Measurements from ENCODE around the gene TMCC2. TPM values are rescaled to one million over a fixed set of nuclear protein-coding genes. Genes with fewer than 3 reads are reported as not detected.

TMCC2 gene
- total RNA-seq, 1 donor from 2014 or later, result 20.9 TPM

DNA sequence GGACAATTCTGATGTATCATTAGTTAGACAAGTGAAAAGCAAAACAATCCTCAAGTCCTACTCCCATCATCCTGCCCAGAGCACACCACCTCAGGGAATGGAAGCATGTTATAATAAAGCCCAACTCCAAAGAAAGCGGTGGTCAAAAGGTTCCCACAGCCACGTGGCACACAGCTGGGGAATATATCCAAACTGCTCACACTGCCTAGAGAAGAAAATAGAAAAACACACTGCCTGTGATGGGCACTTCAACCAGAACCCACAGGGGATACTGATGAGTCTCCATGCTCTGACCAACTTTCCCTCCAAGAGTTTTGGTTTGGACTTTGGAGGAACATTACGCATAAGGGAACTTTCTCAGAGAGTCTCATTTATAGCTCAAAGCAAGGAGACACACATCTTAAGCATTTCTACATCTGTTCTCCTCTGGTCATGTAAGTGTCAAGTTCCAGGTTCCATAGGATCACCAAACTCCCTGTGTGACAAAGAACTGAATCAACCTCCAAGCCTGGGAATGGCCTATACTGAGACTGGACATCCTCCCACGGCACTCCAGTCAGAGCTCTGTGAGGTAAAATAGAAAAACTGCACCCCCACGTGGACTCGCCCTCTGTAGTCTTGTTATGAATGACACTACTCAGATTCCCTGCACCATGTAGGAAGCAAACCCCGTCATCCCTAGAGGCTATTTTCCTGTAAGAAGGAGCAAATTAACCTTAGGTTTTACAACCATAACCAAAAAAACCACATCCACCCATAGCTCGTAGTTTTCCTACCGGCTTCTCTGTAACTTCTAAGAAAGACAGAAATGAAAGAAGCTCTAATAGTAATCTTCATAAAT is 28.4 kb upstream of the TMCC2 start:
- H3K9me3 Mint-ChIP-seq, result no peaks in the 10 kb centered on the region
- peak; percentile 78 for DNase-seq
- H3K36me3 Mint-ChIP-seq (ENCODE audit: low read depth), result peaks cover 34% of the 10 kb centered on the region
- intact Hi-C loops (cut with micrococcal nuclease), result loop anchor here (1.0 to 2.0 kb wide), 6 partner anchors 12 to 87 kb away; partner anchors contain the start of gene DSTYK
- H3K27ac Mint-ChIP-seq, result peak overlapping the region; percentile 85
- peak overlapping the region; percentile 66 for H3K4me3 Mint-ChIP-seq
- H3K27me3 Mint-ChIP-seq, result no peaks in the 10 kb centered on the region
- peaks cover 50% of the 10 kb centered on the region for H3K4me1 Mint-ChIP-seq

DNA sequence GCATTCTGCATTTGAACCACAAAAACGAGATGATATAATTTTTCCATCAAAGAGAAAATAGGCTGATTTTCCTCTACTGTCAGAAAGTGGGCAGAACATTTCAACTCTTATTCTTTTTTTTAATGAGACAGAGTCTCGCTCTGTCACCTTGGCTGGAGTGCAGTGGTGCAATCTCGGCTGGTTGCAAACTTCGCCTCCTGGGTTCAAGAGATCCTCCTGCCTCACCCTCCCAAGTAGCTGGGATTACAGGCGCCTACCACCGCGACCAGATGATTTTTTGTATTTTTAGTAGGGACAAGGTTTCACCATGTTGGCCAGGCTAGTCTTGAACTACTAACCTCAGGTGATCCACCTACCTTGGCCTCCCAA is 27.8 kb upstream of the TMCC2 start:
- DNase-seq, result peak; percentile 65
- Mint-ChIP-seq H3K27me3 (no peaks in the 10 kb centered on the region), H3K4me1 (peaks cover 54% of the 10 kb centered on the region), H3K4me3 (peak overlapping the region; percentile 66), H3K9me3 (no peaks in the 10 kb centered on the region), H3K36me3 (ENCODE audit: low read depth) (peaks cover 34% of the 10 kb centered on the region), H3K27ac (peak overlapping the region; percentile 85)
- intact Hi-C loops (cut with micrococcal nuclease), result loop anchor here (1.0 to 2.0 kb wide), 6 partner anchors 11 to 87 kb away; partner anchors contain the start of gene DSTYK

DNA sequence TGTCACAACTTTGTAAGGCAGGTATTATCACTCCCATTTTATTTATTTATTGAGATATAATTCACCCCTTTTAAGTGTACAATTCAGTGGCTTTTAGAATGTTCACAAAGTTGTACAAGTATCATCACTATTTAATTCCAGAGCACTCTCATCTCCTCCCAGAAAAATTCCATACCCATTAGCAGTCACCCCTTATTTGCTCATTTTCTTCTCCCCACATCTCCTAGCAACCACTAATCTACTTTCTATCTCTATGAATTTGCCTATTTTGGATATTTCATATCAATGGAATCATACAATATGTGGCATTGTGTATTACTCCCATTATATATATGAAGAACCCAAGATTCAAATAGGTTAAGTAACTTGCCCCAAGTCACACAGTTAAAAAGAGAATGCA is 23.2 kb upstream of the TMCC2 start:
- peaks cover 17% of the 10 kb centered on the region for H3K36me3 Mint-ChIP-seq (ENCODE audit: low read depth)
- H3K27ac Mint-ChIP-seq, result peak overlapping the region; percentile 95
- no peak for DNase-seq
- H3K9me3 Mint-ChIP-seq, result no peaks in the 10 kb centered on the region
- peak overlapping the region; percentile 42 for H3K4me3 Mint-ChIP-seq
- peaks cover 45% of the 10 kb centered on the region for H3K4me1 Mint-ChIP-seq
- intact Hi-C loops (cut with micrococcal nuclease), result loop anchor here (1.0 kb wide), 1 partner anchor 18 kb away; no protein-coding TSS in a partner anchor
- no peaks in the 10 kb centered on the region for H3K27me3 Mint-ChIP-seq

DNA sequence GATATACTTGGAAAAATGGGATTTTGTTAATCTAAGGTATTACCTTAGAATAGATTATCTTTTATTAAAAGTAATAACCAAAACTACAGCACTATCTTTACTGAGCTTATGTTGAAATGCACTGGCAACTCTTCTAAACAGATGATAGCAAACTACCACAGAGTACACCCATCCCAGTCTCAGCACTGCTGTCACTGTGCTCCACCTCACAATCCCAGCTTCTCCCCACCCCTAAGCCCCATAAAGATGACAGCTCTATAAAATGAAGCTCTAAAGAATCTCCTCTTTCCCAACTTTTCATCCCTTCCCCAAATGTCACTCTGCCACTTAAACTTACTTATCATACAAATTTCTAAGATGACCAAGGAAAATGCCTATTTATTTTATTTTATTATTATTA is 22.7 kb upstream of the TMCC2 start:
- Mint-ChIP-seq H3K27me3 (no peaks in the 10 kb centered on the region), H3K36me3 (ENCODE audit: low read depth) (peaks cover 14% of the 10 kb centered on the region), H3K9me3 (no peaks in the 10 kb centered on the region), H3K4me1 (peaks cover 42% of the 10 kb centered on the region), H3K27ac (no peak overlapping the region), H3K4me3 (peak overlapping the region; percentile 3)
- no peak for DNase-seq
- intact Hi-C loops (cut with micrococcal nuclease), result no loop called here

DNA sequence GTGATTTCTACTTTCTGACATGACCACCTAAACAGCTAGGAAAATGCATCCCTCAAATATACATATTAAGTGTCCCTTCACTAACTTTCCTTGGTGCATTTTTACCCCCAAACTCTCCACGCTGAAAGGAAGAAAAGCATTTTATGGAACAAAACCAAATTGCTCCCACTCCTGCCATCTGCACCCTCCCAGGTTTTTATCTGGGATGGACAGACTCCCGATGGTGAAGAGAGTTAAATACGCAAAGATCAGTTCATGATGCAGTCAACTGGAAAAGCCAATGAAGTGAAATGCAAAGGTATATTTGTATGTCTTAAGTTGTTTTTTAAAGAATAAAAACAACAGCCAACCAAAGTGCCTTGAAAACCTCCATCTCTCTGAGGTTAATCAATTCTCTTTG is 18.9 kb upstream of the TMCC2 start:
- Mint-ChIP-seq H3K27ac (no peak overlapping the region), H3K4me3 (peak overlapping the region; percentile 67), H3K9me3 (no peaks in the 10 kb centered on the region), H3K27me3 (no peaks in the 10 kb centered on the region), H3K36me3 (ENCODE audit: low read depth) (peaks cover 16% of the 10 kb centered on the region), H3K4me1 (peaks cover 42% of the 10 kb centered on the region)
- intact Hi-C loops (cut with micrococcal nuclease), result no loop called here
- DNase-seq, result no peak

DNA sequence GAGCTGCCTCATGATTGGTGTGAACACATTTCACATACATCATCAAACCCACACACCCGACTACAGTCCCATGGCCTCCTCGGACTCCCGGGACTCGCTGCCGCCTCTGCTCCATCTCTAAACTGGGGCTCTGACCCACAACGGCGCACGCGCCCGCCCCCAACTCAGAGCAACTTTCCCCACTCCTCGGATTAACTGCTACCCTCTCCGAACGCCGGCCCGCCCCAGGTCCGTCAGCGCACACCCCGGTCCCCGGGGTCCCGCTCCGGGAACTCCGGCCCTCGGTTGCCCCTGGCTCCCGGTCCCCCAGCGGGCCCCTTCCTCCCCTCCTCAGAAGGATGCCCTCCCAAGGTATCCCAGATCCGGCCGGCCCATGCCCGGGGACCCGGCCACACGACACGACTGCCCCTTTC is 17.0 kb upstream of the TMCC2 start:
- no peak for DNase-seq
- no peaks in the 10 kb centered on the region for H3K9me3 Mint-ChIP-seq
- peaks cover 42% of the 10 kb centered on the region for H3K4me1 Mint-ChIP-seq
- H3K27me3 Mint-ChIP-seq, result no peaks in the 10 kb centered on the region
- H3K27ac Mint-ChIP-seq, result peak overlapping the region; percentile 96
- peaks cover 16% of the 10 kb centered on the region for H3K36me3 Mint-ChIP-seq (ENCODE audit: low read depth)
- peak overlapping the region; percentile 95 for H3K4me3 Mint-ChIP-seq
- intact Hi-C loops (cut with micrococcal nuclease), result loop anchor here (1.0 to 5.0 kb wide), 6 partner anchors 7 to 88 kb away; no protein-coding TSS in a partner anchor

DNA sequence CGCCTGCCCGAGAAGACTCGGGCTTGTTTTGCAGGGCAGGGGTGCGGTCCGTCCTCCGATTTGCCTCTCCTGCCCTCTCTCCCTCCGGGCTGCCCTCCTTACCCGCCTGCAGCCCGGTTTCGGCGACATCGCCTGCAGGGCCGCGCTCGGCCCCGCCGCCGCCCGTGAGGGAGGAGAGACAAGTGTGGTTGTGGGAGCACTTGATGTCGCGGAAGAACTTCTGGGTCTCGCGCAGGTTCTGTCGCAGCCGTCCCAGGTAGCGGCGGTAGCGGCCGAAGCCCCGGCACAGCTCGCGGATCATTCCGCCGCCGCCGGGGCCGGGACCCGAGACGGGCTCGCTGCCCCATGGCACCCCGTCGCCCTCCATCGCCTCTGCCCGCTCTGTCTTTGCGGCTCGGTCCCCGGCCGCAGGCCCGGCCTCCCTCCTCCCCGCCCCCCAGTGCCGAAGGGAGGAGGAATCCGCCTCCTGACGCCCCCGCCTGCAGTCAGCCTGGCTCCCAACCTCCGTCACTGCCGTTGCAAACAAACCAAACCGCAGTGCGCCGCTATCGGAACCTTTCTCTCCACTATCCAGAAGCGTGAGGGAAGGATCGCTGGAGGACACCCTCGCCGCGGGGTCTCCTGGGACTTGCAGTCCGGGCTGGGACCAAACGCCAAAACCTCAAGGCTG is 16.4 kb upstream of the TMCC2 start, which contains the start of gene DSTYK:
TSS of gene DSTYK (minus strand) at position 534 of the 670 bp plus-strand sequence. CDS start at position 367, 167 bp downstream.
- peak within 1 kb of the TSS; percentile 96 for H3K27ac Mint-ChIP-seq
- H3K9me3 Mint-ChIP-seq, result no peaks in the 10 kb centered on the region
- peak within 1 kb of the TSS; percentile 95 for H3K4me3 Mint-ChIP-seq
- no peaks in the 10 kb centered on the region for H3K27me3 Mint-ChIP-seq
- peak; percentile 97 for DNase-seq
- H3K4me1 Mint-ChIP-seq, result peaks cover 42% of the 10 kb centered on the region
- peaks cover 16% of the 10 kb centered on the region for H3K36me3 Mint-ChIP-seq (ENCODE audit: low read depth)
- intact Hi-C loops (cut with micrococcal nuclease), result loop anchor here (1.0 to 5.0 kb wide), 6 partner anchors 8 to 89 kb away; no protein-coding TSS in a partner anchor

DNA sequence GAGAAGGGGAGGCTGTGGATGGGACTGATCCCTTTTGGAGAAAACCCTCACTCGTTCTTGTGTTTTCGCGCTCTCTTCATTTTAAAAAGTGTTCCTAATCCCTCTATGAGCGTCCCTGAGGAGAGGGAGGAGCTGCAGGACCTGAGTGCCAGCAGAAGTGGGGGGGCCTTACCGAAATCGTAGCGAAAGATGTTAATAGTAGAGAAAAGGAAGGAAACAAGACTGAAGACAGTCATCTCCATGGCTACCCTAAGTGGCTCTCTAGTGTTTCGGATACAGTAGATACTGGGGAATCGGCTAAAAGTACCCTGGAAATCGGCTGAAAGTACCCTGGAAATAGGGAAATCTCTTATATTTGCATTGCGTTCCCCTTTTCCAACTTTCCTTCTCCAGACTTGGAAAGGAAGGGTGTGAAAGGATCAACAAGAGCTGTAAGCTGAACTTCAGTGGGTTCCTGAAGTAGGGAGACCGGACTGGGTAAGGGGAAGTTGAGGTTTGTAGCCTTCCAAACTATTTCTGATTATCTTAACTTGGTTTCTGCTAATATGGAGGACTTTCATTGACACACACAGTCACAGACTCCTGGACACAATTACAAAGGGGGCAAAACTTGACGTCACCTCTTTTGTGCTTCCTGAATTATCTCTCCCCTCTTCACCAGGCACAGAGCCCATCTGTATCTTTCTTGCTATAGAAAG is 15.8 kb upstream of the TMCC2 start:
- Mint-ChIP-seq H3K4me1 (peaks cover 40% of the 10 kb centered on the region), H3K27me3 (peaks cover under 1% of the 10 kb centered on the region), H3K27ac (peak overlapping the region; percentile 96), H3K36me3 (ENCODE audit: low read depth) (peaks cover 13% of the 10 kb centered on the region), H3K4me3 (peak overlapping the region; percentile 95), H3K9me3 (no peaks in the 10 kb centered on the region)
- no peak for DNase-seq
- intact Hi-C loops (cut with micrococcal nuclease), result loop anchor here (1.0 to 5.0 kb wide), 7 partner anchors 9 to 89 kb away; no protein-coding TSS in a partner anchor

DNA sequence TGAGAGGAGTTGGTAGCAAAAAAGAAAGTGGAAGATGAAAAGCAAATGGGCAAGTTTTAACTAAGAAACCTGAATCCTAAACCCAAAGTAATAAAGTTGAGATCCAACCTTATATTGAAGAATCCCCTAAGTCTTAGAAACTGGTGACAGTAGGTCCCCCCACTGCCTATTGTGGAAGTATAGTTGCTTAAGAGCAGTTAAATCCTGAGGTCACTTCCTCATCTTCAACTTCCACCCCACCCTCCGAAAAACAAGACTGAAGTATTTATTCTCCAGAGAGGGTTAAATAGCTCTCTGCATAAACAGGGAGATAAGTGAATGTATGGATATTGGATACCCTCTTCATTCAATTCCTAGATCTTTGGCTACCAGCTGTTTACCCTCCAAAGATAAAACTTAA is 13.0 kb upstream of the TMCC2 start:
- peaks cover 10% of the 10 kb centered on the region for H3K36me3 Mint-ChIP-seq (ENCODE audit: low read depth)
- peaks cover 6% of the 10 kb centered on the region for H3K27me3 Mint-ChIP-seq
- H3K4me1 Mint-ChIP-seq, result peaks cover 32% of the 10 kb centered on the region
- H3K4me3 Mint-ChIP-seq, result peak overlapping the region; percentile 6
- H3K9me3 Mint-ChIP-seq, result no peaks in the 10 kb centered on the region
- no peak overlapping the region for H3K27ac Mint-ChIP-seq
- DNase-seq, result no peak
- intact Hi-C loops (cut with micrococcal nuclease), result loop anchor here (5.0 kb wide), 1 partner anchor 42 kb away; no protein-coding TSS in a partner anchor

DNA sequence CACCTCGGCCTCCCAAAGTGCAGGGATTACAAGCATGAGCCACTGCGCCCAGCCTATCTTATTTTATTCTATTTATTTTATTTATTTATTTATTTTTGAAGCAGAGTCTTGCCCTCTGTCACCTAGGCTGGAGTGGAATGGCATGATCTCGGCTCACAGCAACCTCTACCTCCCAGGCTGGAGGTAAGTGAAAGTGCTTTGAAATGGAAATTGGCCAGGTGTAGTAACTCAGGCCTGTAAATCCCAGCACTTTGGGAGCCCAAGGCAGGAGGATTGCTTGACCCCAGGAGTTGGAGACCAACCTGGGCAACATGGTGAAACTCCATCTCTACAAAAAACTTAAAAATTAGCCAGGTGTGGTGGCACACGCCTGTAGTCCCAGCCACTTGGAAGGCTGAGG is 11.2 kb upstream of the TMCC2 start:
- DNase-seq, result no peak
- intact Hi-C loops (cut with micrococcal nuclease), result no loop called here
- H3K4me1 Mint-ChIP-seq, result peaks cover 21% of the 10 kb centered on the region
- peaks cover 8% of the 10 kb centered on the region for H3K27me3 Mint-ChIP-seq
- no peaks in the 10 kb centered on the region for H3K9me3 Mint-ChIP-seq
- H3K36me3 Mint-ChIP-seq (ENCODE audit: low read depth), result no peaks in the 10 kb centered on the region
- no peak overlapping the region for H3K4me3 Mint-ChIP-seq
- H3K27ac Mint-ChIP-seq, result no peak overlapping the region

DNA sequence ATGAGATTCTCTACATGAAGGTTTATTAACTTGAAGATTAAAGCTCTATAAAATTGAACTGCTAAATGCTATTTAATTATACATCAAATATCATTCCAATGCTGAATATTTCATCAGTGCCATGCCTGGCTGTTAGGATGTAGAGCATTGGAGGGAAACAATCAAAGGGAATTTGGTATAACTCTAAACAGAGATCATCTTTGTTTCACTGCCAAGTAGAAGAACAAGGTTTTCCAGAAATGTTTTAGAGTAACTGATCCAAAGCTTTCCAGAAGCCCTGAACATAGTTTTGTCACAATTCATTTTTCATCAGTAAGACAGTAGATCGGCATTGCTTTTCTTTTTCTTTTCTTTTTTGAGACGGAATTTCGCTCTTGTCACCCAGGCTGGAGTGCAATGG is 10.3 kb upstream of the TMCC2 start:
- no peaks in the 10 kb centered on the region for H3K36me3 Mint-ChIP-seq (ENCODE audit: low read depth)
- DNase-seq, result no peak
- peaks cover 10% of the 10 kb centered on the region for H3K27me3 Mint-ChIP-seq
- H3K4me1 Mint-ChIP-seq, result peaks cover 13% of the 10 kb centered on the region
- H3K9me3 Mint-ChIP-seq, result no peaks in the 10 kb centered on the region
- H3K4me3 Mint-ChIP-seq, result no peak overlapping the region
- H3K27ac Mint-ChIP-seq, result no peak overlapping the region
- intact Hi-C loops (cut with micrococcal nuclease), result no loop called here

DNA sequence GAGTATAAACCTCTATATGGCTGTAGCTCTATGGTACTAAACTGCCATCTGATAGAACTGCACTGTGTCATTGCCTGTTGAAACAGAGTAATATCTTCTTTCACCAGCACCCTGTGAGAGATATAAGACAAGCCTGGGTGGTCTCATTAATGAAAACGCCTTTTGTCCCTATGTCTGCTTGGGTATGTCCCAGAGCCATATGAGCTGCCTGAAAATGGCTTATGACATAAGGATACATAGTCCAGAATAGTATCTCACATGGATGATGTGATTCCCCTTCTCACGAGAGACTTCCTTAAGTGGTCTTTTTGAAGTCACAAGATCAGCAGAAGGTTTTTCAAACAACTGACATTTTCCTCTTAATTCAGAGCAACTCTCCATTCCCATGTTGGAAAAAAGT is 7.3 kb upstream of the TMCC2 start:
- no peak overlapping the region for H3K27ac Mint-ChIP-seq
- no peaks in the 10 kb centered on the region for H3K36me3 Mint-ChIP-seq (ENCODE audit: low read depth)
- H3K27me3 Mint-ChIP-seq, result peaks cover 22% of the 10 kb centered on the region
- intact Hi-C loops (cut with micrococcal nuclease), result no loop called here
- H3K4me3 Mint-ChIP-seq, result no peak overlapping the region
- peaks cover 2% of the 10 kb centered on the region for H3K4me1 Mint-ChIP-seq
- no peaks in the 10 kb centered on the region for H3K9me3 Mint-ChIP-seq
- DNase-seq, result no peak

DNA sequence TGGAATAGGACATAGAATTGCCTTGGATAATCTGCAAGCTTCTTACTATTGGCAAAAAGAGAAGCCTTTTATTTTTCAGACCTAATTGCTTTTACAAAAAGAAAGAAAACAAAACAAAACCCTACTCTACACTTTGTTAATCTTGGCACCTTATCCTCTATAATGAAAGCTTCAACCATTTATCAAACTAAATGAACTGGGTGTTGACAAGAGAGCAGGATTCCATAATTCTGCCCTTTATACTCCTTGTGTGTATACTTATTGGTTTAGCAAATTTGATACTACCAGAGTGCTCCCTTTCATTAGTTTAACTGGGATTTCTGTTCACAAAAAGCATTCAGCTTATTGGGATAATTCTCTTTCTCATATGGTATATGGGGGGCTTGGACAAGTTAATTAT is 3.0 kb upstream of the TMCC2 start:
- Mint-ChIP-seq H3K27me3 (peaks cover 35% of the 10 kb centered on the region), H3K9me3 (no peaks in the 10 kb centered on the region)
- intact Hi-C loops (cut with micrococcal nuclease), result no loop called here

More for the DNA sequence above, 3.0 kb upstream of the TMCC2 start:
- peaks cover 19% of the 10 kb centered on the region for H3K4me1 Mint-ChIP-seq
- H3K4me3 Mint-ChIP-seq, result no peak overlapping the region
- no peak for DNase-seq
- no peak overlapping the region for H3K27ac Mint-ChIP-seq
- no peaks in the 10 kb centered on the region for H3K36me3 Mint-ChIP-seq (ENCODE audit: low read depth)
